Stimulated activated CD4-positive, alpha-beta T cell treated with anti-CD3 and anti-CD28 coated beads, Interleukin-2, amount 100 ng/mL, for 48 hours (primary cell): Measurements from ENCODE around the gene HPCAL1.

Experiments used
- DNase-seq, 2 donors: peaks; one replicate each; pipeline ENCODE4 v3.0.0-alpha.2; 2020

Gene HPCAL1

GRCh38 chr2:10325278-10326145, 22.8 kb downstream of the HPCAL1 start:
- DNase-seq = no peak

- DNase-seq = no peak
These were observed 23.5 kb downstream of the HPCAL1 start for GRCh38 chr2:10326151-10326616.

- DNase-seq = no peak
These were observed 24.2 kb downstream of the HPCAL1 start for GRCh38 chr2:10326707-10327594.

GRCh38 chr2:10327896-10328669, 25.4 kb downstream of the HPCAL1 start:
- DNase-seq = no peak

- DNase-seq = no peak
These were observed 26.2 kb downstream of the HPCAL1 start for GRCh38 chr2:10328670-10329579.

- no peak for DNase-seq
These were observed 26.8 kb downstream of the HPCAL1 start for GRCh38 chr2:10329580-10329879.

GRCh38 chr2:10329880-10330699, 27.4 kb downstream of the HPCAL1 start:
- DNase-seq = no peak

- DNase-seq = peak in 1 of 2 donors; percentile 10
These were observed 28.0 kb downstream of the HPCAL1 start for GRCh38 chr2:10330700-10331026.

GRCh38 chr2:10331027-10331701, 28.5 kb downstream of the HPCAL1 start:
- DNase-seq = peak; percentile 62 to 65

GRCh38 chr2:10331702-10332401, 29.1 kb downstream of the HPCAL1 start:
- peak; percentile 51 to 52 for DNase-seq

- DNase-seq = peak; percentile 16 to 25
These were observed 29.9 kb downstream of the HPCAL1 start for GRCh38 chr2:10332402-10333246.

- DNase-seq = no peak
These were observed 30.5 kb downstream of the HPCAL1 start for GRCh38 chr2:10333247-10333613.

- no peak for DNase-seq
These were observed 31.3 kb downstream of the HPCAL1 start for GRCh38 chr2:10333966-10334365.

- no peak for DNase-seq
These were observed 32.5 kb downstream of the HPCAL1 start for GRCh38 chr2:10335046-10335840.

GRCh38 chr2:10336283-10336682, 33.6 kb downstream of the HPCAL1 start:
- no peak for DNase-seq

- DNase-seq = no peak
These were observed 35.0 kb downstream of the HPCAL1 start for GRCh38 chr2:10337449-10338269.
